Inflammatory macrophage (primary cell): ENCODE results near the gene ENOPH1.

ENCODE experiments used
- DNase-seq, 2 donors: peaks; one replicate each; pipeline ENCODE4 v3.0.0-alpha.2; 2020 to 2022

The ENOPH1 gene

GRCh38 chr4:82428969-82429727, 1.2 kb upstream of the ENOPH1 start:
- DNase-seq, result peak; percentile 95 to 97

GRCh38 chr4:82429728-82430192, 630 bp upstream of the ENOPH1 start:
- no peak for DNase-seq

- DNase-seq, result no peak
Measured at GRCh38 chr4:82430964-82431745, 765 bp downstream of the ENOPH1 start.

GRCh38 chr4:82431831-82432230, 1.4 kb downstream of the ENOPH1 start:
- no peak for DNase-seq

- no peak for DNase-seq
Measured at GRCh38 chr4:82432596-82432995, 2.2 kb downstream of the ENOPH1 start.

GRCh38 chr4:82433791-82434190, 3.4 kb downstream of the ENOPH1 start:
- no peak for DNase-seq

GRCh38 chr4:82434949-82435348, 4.6 kb downstream of the ENOPH1 start:
- DNase-seq, result no peak

- no peak for DNase-seq
Measured at GRCh38 chr4:82436130-82436529, 5.7 kb downstream of the ENOPH1 start.

- no peak for DNase-seq
Measured at GRCh38 chr4:82436780-82437179, 6.4 kb downstream of the ENOPH1 start.

GRCh38 chr4:82437285-82438005, 7.1 kb downstream of the ENOPH1 start:
- no peak for DNase-seq

GRCh38 chr4:82439088-82439487, 8.7 kb downstream of the ENOPH1 start:
- DNase-seq, result no peak

GRCh38 chr4:82447886-82448285, 17.5 kb downstream of the ENOPH1 start:
- no peak for DNase-seq

GRCh38 chr4:82450966-82451755, 20.8 kb downstream of the ENOPH1 start:
- no peak for DNase-seq

GRCh38 chr4:82452026-82452425, 21.6 kb downstream of the ENOPH1 start:
- no peak for DNase-seq

GRCh38 chr4:82457266-82457665, 26.9 kb downstream of the ENOPH1 start:
- DNase-seq, result no peak

- no peak for DNase-seq
Measured at GRCh38 chr4:82458729-82459128, 28.3 kb downstream of the ENOPH1 start.

GRCh38 chr4:82461710-82462109, 31.3 kb downstream of the ENOPH1 start:
- DNase-seq, result no peak

- peak; percentile 83 to 88 for DNase-seq
Measured at GRCh38 chr4:82462415-82462831, 32.0 kb downstream of the ENOPH1 start.

- no peak for DNase-seq
Measured at GRCh38 chr4:82463221-82463620, 32.8 kb downstream of the ENOPH1 start.

- no peak for DNase-seq
Measured at GRCh38 chr4:82467471-82467870, 37.1 kb downstream of the ENOPH1 start.

- no peak for DNase-seq
Measured at GRCh38 chr4:82469791-82470345, 39.5 kb downstream of the ENOPH1 start.

- DNase-seq, result peak in 1 of 2 donors; percentile 35
Measured at GRCh38 chr4:82473080-82473479, 42.7 kb downstream of the ENOPH1 start.
